ENCODE data around the gene NRXN3. TPM values are rescaled to one million over a fixed set of nuclear protein-coding genes. Genes with fewer than 3 reads are reported as not detected.

NRXN3 gene
- total RNA-seq, 1 donor = 2.5 TPM

- no peak for TF ChIP-seq CTCF (IDR thresholded peaks at IDR 0.05; ENCODE audit: extremely low read depth, low read depth, low read length)
- Histone ChIP-seq H2AFZ (ENCODE audit: low read length) (no peak overlapping the region), H3K4me1 (ENCODE audit: insufficient read depth, low read length) (no peaks in the 10 kb centered on the region), H3K4me2 (ENCODE audit: insufficient read depth, low read length) (no peak overlapping the region), H3K27ac (ENCODE audit: low read depth, low read length) (no peak overlapping the region), H4K20me1 (ENCODE audit: insufficient read depth, low read length) (no peaks in the 10 kb centered on the region), H3K79me2 (ENCODE audit: insufficient read depth, low read length) (no peaks in the 10 kb centered on the region), H3K9me3 (ENCODE audit: low read depth, low read length) (no peaks in the 10 kb centered on the region), H3K36me3 (ENCODE audit: insufficient read depth, low read length) (no peaks in the 10 kb centered on the region), H3K4me3 (ENCODE audit: insufficient read depth, low read length) (no peak overlapping the region), H3K27me3 (ENCODE audit: insufficient read depth, low read length) (no peaks in the 10 kb centered on the region)
- no peak for DNase-seq (ENCODE audit: insufficient read length, low spot score, missing footprints)
These were observed 461.4 kb downstream of the NRXN3 start for GRCh38 chr14:78631551-78631950.

- Histone ChIP-seq H3K4me1 (ENCODE audit: insufficient read depth, low read length) (no peaks in the 10 kb centered on the region), H4K20me1 (ENCODE audit: insufficient read depth, low read length) (no peaks in the 10 kb centered on the region), H3K4me3 (ENCODE audit: insufficient read depth, low read length) (no peak overlapping the region), H3K4me2 (ENCODE audit: insufficient read depth, low read length) (no peak overlapping the region), H3K27ac (ENCODE audit: low read depth, low read length) (no peak overlapping the region), H2AFZ (ENCODE audit: low read length) (no peak overlapping the region), H3K27me3 (ENCODE audit: insufficient read depth, low read length) (no peaks in the 10 kb centered on the region), H3K9me3 (ENCODE audit: low read depth, low read length) (no peaks in the 10 kb centered on the region), H3K79me2 (ENCODE audit: insufficient read depth, low read length) (no peaks in the 10 kb centered on the region), H3K36me3 (ENCODE audit: insufficient read depth, low read length) (no peaks in the 10 kb centered on the region)
- no peak for TF ChIP-seq CTCF (IDR thresholded peaks at IDR 0.05; ENCODE audit: extremely low read depth, low read depth, low read length)
- no peak for DNase-seq (ENCODE audit: insufficient read length, low spot score, missing footprints)
These were observed 463.6 kb downstream of the NRXN3 start for GRCh38 chr14:78633752-78634151.

GRCh38 chr14:78637489-78637888, 467.3 kb downstream of the NRXN3 start:
- Histone ChIP-seq H2AFZ (ENCODE audit: low read length) (no peak overlapping the region), H3K79me2 (ENCODE audit: insufficient read depth, low read length) (no peaks in the 10 kb centered on the region), H3K4me3 (ENCODE audit: insufficient read depth, low read length) (no peak overlapping the region), H3K4me2 (ENCODE audit: insufficient read depth, low read length) (no peak overlapping the region), H3K27me3 (ENCODE audit: insufficient read depth, low read length) (no peaks in the 10 kb centered on the region), H3K9me3 (ENCODE audit: low read depth, low read length) (no peaks in the 10 kb centered on the region), H3K27ac (ENCODE audit: low read depth, low read length) (no peak overlapping the region), H3K36me3 (ENCODE audit: insufficient read depth, low read length) (no peaks in the 10 kb centered on the region), H4K20me1 (ENCODE audit: insufficient read depth, low read length) (no peaks in the 10 kb centered on the region), H3K4me1 (ENCODE audit: insufficient read depth, low read length) (no peaks in the 10 kb centered on the region)
- DNase-seq (ENCODE audit: insufficient read length, low spot score, missing footprints) = no peak
- no peak for TF ChIP-seq CTCF (IDR thresholded peaks at IDR 0.05; ENCODE audit: extremely low read depth, low read depth, low read length)

GRCh38 chr14:78637908-78638475, 467.8 kb downstream of the NRXN3 start:
- no peak overlapping the region for H2AFZ ChIP-seq (ENCODE audit: low read length)
- H3K36me3 ChIP-seq (ENCODE audit: insufficient read depth, low read length) = no peaks in the 10 kb centered on the region
- no peaks in the 10 kb centered on the region for H3K9me3 ChIP-seq (ENCODE audit: low read depth, low read length)
- no peak for TF ChIP-seq CTCF (IDR thresholded peaks at IDR 0.05; ENCODE audit: extremely low read depth, low read depth, low read length)
- no peak for DNase-seq (ENCODE audit: insufficient read length, low spot score, missing footprints)
- H3K4me3 ChIP-seq (ENCODE audit: insufficient read depth, low read length) = no peak overlapping the region
- H3K4me2 ChIP-seq (ENCODE audit: insufficient read depth, low read length) = no peak overlapping the region
- H4K20me1 ChIP-seq (ENCODE audit: insufficient read depth, low read length) = no peaks in the 10 kb centered on the region
- H3K4me1 ChIP-seq (ENCODE audit: insufficient read depth, low read length) = no peaks in the 10 kb centered on the region
- H3K79me2 ChIP-seq (ENCODE audit: insufficient read depth, low read length) = no peaks in the 10 kb centered on the region
- no peaks in the 10 kb centered on the region for H3K27me3 ChIP-seq (ENCODE audit: insufficient read depth, low read length)
- no peak overlapping the region for H3K27ac ChIP-seq (ENCODE audit: low read depth, low read length)

All from osteoblast (primary cell).